PFSK-1 (cell line): Measurements from ENCODE around the gene PHACTR1.

ENCODE experiments used
- FOXP2 ChIP-seq: optimal IDR thresholded peaks from 2 replicates; pipeline ENCODE3; 2011; ENCODE audit warnings: borderline replicate concordance, control low read depth, inconsistent platforms; ENCODE audit not compliant: insufficient read depth; ENCODE audit errors: extremely low read length, extremely low read depth
- POLR2AphosphoS5 ChIP-seq: IDR thresholded peaks from 2 replicates; pipeline ENCODE4 v1.6.1; 2012; ENCODE audit warnings: low read depth, mild to moderate bottlenecking, control low read depth, low read length, moderate library complexity
- REST ChIP-seq, 2 experiments: IDR thresholded peaks; 2 replicates each; pipeline versions ENCODE4 v1.6.1 to v1.8.0; 2011 to 2012; ENCODE audit warnings: low read depth in 2 of 2, low read length in 2 of 2, control low read depth in 1 of 2, inconsistent platforms in 1 of 2, mild to moderate bottlenecking in 1 of 2, moderate library complexity in 1 of 2; ENCODE audit not compliant: insufficient read depth in 1 of 2
- SIN3A ChIP-seq: IDR thresholded peaks from 2 replicates; pipeline ENCODE4 v1.6.1; 2012; ENCODE audit warnings: mild to moderate bottlenecking, low read length, moderate library complexity, borderline replicate concordance; ENCODE audit not compliant: insufficient read depth
- TAF1 ChIP-seq: IDR thresholded peaks from 2 replicates; pipeline ENCODE4 v1.6.1; 2012; ENCODE audit warnings: low read length, control low read depth, borderline replicate concordance; ENCODE audit not compliant: insufficient read depth

GRCh38 chr6:13119549-13119948 lies 403.0 kb downstream of the PHACTR1 start:
- TF ChIP-seq REST (IDR thresholded peaks at IDR 0.05; ENCODE audit: insufficient read depth in 1 of 2, low read depth in 2 of 2, low read length in 2 of 2): no peak
- no peak for TF ChIP-seq POLR2AphosphoS5
- TF ChIP-seq TAF1: no peak
- no peak for TF ChIP-seq SIN3A
- TF ChIP-seq FOXP2: no peak
